ENCODE results near the gene GINS2.

DNA sequence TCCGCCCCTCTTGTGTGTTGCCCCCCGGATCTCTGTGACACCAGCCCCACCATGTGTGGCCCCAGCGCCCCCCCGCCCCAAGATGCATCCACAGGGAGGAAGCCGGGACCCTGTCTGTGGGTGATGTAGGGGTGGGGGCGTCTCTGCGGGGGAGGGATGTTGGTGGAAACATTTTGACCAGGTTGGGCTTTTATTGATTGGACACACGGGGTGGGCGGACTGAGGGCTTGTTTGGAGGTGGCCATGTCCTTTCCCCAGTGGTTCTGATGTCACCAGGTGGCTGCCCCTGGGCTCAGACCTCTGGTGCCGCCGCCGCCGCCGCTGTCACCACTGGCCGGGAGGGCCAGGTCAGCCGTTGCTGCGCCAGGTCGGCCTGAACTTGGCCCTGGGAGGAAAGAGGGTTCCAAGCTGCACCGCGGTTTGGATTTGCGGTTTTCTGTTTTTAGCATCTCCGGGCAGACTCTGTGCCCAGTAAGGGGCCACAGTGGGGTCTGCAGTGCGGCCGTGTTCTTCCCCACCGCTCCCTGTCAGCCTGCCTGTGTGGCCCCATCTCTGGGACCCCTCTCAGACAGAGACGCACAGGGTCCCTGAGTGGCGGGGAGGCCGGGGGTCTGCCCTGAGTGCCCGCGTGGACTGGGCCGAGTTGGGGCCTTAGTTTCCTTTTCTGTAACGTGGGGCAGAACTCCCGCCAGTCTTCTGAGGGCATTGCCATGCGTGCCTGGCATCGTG is 55.9 kb downstream of the GINS2 start:
- no peak for TF ChIP-seq GATA3 (IDR thresholded peaks at IDR 0.05; ENCODE audit: low read depth, low read length)
- TF ChIP-seq GATA2 (IDR thresholded peaks at IDR 0.05; ENCODE audit: low read depth, low read length) = no peak
